GM19324 (cell line): ENCODE data around the gene NPAS2.

Experiments used
- ATAC-seq: cut with Tn5 transposase; IDR thresholded peaks from one replicate; pipeline ENCODE4 v1.9.1; 2021; ENCODE audit warnings: mild to moderate bottlenecking, moderate library complexity; ENCODE audit not compliant: unreplicated experiment, low FRiP score

The NPAS2 gene

DNA sequence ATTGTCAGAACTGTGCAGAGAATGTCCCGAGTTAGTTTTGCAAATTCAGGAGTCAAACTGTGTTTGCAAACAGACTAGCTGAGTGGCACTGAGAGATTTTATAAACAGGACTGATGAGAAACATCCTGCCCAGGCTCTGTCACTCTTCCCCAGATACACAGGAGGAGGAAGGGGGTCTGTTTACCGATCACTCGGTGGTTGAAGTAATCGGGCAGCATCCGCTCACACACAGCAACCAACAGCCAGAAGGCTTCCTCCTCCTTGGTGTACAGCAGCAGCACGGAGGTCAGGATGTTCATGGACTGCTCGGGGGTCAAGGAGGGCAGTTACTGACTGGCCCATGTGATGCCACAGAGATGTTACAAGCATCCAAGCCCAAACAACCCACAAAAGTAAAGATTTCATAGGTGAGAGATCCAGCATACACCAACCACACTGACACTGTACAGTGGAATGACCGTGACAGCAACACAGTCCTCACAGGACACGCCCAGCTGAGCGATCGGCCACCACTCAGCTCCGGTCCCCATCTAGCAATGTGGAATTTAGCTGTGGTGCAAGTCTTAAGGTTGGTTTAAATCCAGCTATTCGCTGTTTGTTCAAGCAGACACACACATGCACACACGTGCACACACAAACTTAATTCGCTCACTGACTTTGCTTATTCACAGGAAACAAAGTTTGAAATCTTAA lies 212.3 kb downstream of the NPAS2 start:
- no peak for ATAC-seq

GRCh38 chr2:101036562-101036961 lies 216.6 kb downstream of the NPAS2 start:
- no peak for ATAC-seq

- no peak for ATAC-seq
These were observed 217.3 kb downstream of the NPAS2 start for GRCh38 chr2:101037161-101037755.

DNA sequence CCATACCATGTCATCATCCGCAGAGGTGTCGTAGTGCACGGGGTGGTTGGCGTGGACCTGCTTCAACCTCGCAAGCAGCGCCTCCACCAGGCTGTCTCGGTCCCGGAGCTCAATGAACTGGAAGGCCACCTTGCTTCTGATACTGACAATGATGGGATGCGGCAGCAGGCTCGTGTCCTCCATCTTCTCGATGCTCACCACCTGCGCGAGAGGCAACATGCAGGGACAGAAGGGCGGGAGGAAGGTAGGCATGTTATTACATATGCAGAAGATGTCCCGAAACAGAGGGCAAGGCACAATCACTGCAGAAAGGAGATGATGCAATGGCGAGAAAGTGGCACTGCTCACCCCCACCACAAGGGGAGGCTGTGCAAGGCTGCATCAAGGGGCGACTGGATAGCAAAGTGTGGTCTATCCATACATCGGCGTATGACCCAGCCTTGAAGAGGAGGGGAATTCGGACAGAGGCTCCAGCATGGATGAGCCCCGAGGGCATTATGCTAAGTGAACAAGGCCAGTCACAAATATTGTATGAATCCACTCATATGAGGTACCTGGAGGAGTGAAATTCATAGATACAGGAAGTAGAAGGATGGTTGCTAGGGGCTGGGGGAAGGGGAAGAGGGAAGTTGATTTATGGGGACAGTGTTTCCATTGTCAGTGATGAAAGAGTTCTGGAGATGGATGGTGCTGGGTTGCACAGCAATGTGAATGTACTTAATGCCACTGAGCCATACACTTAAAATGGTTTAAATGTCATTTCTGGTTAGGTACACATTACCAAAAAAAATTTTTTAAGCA lies 218.7 kb downstream of the NPAS2 start:
- no peak for ATAC-seq

DNA sequence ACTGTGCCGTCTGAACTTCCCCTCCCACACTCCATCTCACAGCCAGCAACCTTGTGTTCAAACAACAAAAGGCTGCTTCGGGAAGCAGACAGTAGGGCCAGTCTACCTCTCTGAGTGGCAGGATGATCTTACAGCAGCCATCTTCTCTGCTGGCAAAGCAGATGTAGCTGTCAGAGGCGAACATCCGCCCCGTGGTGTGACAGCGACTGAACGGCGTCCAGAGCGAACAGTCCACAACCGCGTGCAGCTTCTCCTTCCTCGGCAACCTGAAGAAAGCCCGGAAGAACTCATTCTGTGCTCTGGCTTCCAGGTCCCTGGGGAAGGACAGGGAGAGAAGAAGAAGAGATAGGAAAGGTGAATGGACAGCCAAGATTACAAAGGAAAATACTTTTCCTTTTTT lies 220.1 kb downstream of the NPAS2 start:
- no peak for ATAC-seq

DNA sequence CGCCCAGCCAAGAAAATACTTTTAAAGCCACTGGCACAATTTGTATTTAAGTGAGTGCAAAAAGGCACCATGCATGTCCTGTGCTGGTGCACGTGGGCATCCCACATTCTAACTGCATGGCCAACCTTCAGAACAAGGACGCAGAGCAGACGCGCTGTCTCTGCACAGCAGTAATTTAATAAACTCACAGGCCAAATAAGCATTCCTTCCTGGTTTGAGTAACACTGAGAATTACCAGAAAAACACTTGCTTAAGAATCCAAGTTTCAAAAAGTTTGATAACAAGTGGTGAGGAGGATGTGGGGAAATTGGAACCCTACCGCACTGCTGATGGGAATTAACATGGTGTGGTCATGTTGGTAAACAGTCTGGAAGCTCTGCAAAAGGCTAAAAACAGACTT lies 220.8 kb downstream of the NPAS2 start:
- no peak for ATAC-seq

GRCh38 chr2:101041413-101041812 lies 221.5 kb downstream of the NPAS2 start:
- no peak for ATAC-seq

DNA sequence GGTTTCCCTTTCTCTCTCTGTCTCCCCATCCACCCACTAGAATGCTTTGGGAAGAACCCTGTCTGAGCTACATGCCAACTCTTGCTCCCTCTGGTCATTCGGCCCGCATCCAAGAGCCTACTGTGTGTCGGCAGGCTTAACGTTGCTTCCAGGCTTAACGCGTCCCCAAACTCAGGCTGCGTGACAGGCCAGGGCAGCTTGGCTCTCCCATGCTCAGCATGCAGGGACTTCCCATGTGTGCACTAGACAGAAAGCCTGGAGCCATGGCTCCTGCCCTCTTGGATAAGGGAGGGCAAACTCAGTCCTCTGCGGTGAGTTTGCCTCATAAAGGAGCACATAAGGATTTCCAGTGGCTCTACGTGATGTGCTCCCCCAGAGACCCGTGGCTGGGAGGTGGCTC lies 225.4 kb downstream of the NPAS2 start:
- ATAC-seq, result no peak
